ENCODE measurements around the gene AIG1. TPM values are rescaled to one million over a fixed set of nuclear protein-coding genes. Genes with fewer than 3 reads are reported as not detected.
A peak's percentile ranks its signal among the peaks of the same experiment; 100 is the strongest.

Gene AIG1
- total RNA-seq, 1 donor from 2014 or later: 32.2 TPM

- H3K27ac Mint-ChIP-seq (ENCODE audit: unreplicated experiment): no peak overlapping the region
- H3K4me3 Mint-ChIP-seq (ENCODE audit: unreplicated experiment): no peak overlapping the region
- no peaks in the 10 kb centered on the region for H3K27me3 Mint-ChIP-seq (ENCODE audit: low read depth)
- H3K36me3 Mint-ChIP-seq (ENCODE audit: low read depth): peaks cover 10% of the 10 kb centered on the region
- peaks cover 30% of the 10 kb centered on the region for H3K4me1 Mint-ChIP-seq (ENCODE audit: low read depth)
- no peak for DNase-seq (ENCODE audit: low spot score)
- TF ChIP-seq CTCF (IDR thresholded peaks at IDR 0.05): no peak
- H3K9me3 Mint-ChIP-seq (ENCODE audit: low read depth): peaks cover 10% of the 10 kb centered on the region
Measured at GRCh38 chr6:143126574-143126941, 65.9 kb downstream of the AIG1 start.

GRCh38 chr6:143127941-143128680 is 67.4 kb downstream of the AIG1 start:
- Mint-ChIP-seq H3K9me3 (ENCODE audit: low read depth) (peaks cover 18% of the 10 kb centered on the region), H3K4me1 (ENCODE audit: low read depth) (peaks cover 25% of the 10 kb centered on the region), H3K4me3 (ENCODE audit: unreplicated experiment) (no peak overlapping the region), H3K36me3 (ENCODE audit: low read depth) (peaks cover 10% of the 10 kb centered on the region), H3K27ac (ENCODE audit: unreplicated experiment) (peak overlapping the region; percentile 55), H3K27me3 (ENCODE audit: low read depth) (no peaks in the 10 kb centered on the region)
- no peak for TF ChIP-seq CTCF (IDR thresholded peaks at IDR 0.05)
- DNase-seq (ENCODE audit: low spot score): no peak

GRCh38 chr6:143128681-143129015 is 68.0 kb downstream of the AIG1 start:
- Mint-ChIP-seq H3K9me3 (ENCODE audit: low read depth) (peaks cover 18% of the 10 kb centered on the region), H3K4me3 (ENCODE audit: unreplicated experiment) (no peak overlapping the region), H3K27ac (ENCODE audit: unreplicated experiment) (no peak overlapping the region), H3K36me3 (ENCODE audit: low read depth) (peaks cover 10% of the 10 kb centered on the region), H3K27me3 (ENCODE audit: low read depth) (no peaks in the 10 kb centered on the region), H3K4me1 (ENCODE audit: low read depth) (peaks cover 24% of the 10 kb centered on the region)
- TF ChIP-seq CTCF (IDR thresholded peaks at IDR 0.05): no peak
- DNase-seq (ENCODE audit: low spot score): no peak

- DNase-seq (ENCODE audit: low spot score): no peak
- no peak overlapping the region for H3K4me3 Mint-ChIP-seq (ENCODE audit: unreplicated experiment)
- no peak overlapping the region for H3K27ac Mint-ChIP-seq (ENCODE audit: unreplicated experiment)
- TF ChIP-seq CTCF (IDR thresholded peaks at IDR 0.05): no peak
- H3K27me3 Mint-ChIP-seq (ENCODE audit: low read depth): no peaks in the 10 kb centered on the region
- peaks cover 10% of the 10 kb centered on the region for H3K36me3 Mint-ChIP-seq (ENCODE audit: low read depth)
- H3K9me3 Mint-ChIP-seq (ENCODE audit: low read depth): peaks cover 18% of the 10 kb centered on the region
- H3K4me1 Mint-ChIP-seq (ENCODE audit: low read depth): peaks cover 31% of the 10 kb centered on the region
Measured at GRCh38 chr6:143130928-143131327, 70.2 kb downstream of the AIG1 start.

DNA sequence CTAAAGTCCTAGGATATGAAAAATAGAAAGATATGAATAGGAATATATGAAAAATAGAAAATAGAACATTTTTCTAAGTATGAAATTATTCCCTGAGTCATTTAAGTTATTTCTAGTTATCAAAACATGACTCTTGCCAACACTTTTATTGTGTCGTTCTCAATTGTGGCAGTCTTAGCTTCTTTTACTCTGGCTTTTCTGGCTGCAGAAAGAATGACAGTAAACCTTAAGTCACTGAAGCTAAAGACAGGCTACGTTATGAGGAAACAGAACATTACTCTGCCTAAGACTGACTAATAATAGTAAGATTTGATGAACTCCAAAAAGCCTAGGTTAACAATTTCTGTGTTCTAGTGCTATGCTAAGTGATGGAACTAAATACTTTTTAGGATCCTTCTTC is 74.6 kb downstream of the AIG1 start:
- Mint-ChIP-seq H3K27ac (ENCODE audit: unreplicated experiment) (peak overlapping the region; percentile 39), H3K36me3 (ENCODE audit: low read depth) (peaks cover 18% of the 10 kb centered on the region), H3K27me3 (ENCODE audit: low read depth) (no peaks in the 10 kb centered on the region), H3K4me1 (ENCODE audit: low read depth) (peaks cover 30% of the 10 kb centered on the region), H3K9me3 (ENCODE audit: low read depth) (peaks cover 18% of the 10 kb centered on the region), H3K4me3 (ENCODE audit: unreplicated experiment) (no peak overlapping the region)
- no peak for TF ChIP-seq CTCF (IDR thresholded peaks at IDR 0.05)
- no peak for DNase-seq (ENCODE audit: low spot score)

All from chondrocyte (in vitro differentiated cells).